ENCODE results near the gene MIB2.
"Not testable (repeated sequence)": the region's sequence is repeated elsewhere in the genome, so short reads cannot be mapped to it uniquely, and the experiment has no call there.

Gene MIB2

GRCh38 chr1:1626207-1627141 lies 11.2 kb downstream of the MIB2 start:
- DNase-seq (ENCODE audit: low read depth in 2 of 2, low spot score in 1 of 2), result no peak

GRCh38 chr1:1627261-1627828 lies 12.0 kb downstream of the MIB2 start:
- no peak for DNase-seq (ENCODE audit: low read depth in 2 of 2, low spot score in 1 of 2)

- DNase-seq (ENCODE audit: low read depth in 2 of 2, low spot score in 1 of 2), result no peak
These were observed 12.8 kb downstream of the MIB2 start for GRCh38 chr1:1627829-1628753.

- DNase-seq (ENCODE audit: low read depth in 2 of 2, low spot score in 1 of 2), result no peak
These were observed 13.6 kb downstream of the MIB2 start for GRCh38 chr1:1628754-1629429.

- peak; percentile 53 to 82 for DNase-seq (ENCODE audit: low read depth in 2 of 2, low spot score in 1 of 2)
These were observed 14.3 kb downstream of the MIB2 start for GRCh38 chr1:1629430-1630190.

- DNase-seq (ENCODE audit: low read depth in 2 of 2, low spot score in 1 of 2), result peak; percentile 83 to 91
These were observed 15.1 kb downstream of the MIB2 start for GRCh38 chr1:1630191-1630964.

DNA sequence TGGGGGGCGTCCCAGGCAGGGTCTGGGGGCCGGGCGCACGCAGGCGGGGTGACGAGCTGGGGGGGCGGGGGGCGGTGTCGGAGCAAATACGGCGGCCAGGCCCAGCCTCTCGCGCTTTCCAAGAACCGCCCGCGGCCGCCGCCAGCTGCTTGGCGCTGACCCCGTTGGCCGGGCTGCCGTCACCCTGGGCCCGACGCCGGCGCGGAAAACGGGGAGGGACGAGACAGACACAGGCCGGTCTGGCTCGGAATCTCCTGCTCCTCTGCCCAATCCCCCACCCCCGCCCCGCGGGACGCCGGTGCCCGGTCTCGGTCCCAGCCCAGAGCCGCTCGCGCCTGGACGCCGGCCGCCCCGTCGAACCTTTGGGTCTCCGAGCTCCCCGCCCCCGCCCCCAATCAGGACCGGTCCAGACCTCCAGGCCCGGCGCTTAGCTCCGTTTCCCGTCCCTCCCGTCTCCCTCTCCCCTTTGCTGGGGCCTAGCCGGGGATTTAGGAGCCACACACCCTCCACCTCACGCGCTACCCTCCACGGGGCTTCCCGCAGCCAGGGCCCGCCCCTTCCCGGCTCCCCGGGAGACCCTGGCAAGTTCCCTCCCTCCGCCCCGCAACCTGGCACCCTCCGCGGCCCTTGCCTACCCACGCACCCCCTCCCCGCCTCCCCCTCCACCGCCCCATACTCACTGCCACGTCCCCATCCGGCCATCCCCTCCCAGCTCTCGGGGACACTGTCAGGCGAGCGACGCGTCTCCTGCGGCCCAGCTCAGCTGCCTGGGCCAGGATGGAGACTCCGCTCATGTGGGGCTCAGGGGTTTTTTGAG lies 15.9 kb downstream of the MIB2 start:
- DNase-seq (ENCODE audit: low read depth in 2 of 2, low spot score in 1 of 2), result no peak

GRCh38 chr1:1631782-1632420 lies 16.6 kb downstream of the MIB2 start, which contains the start of gene MMP23B:
Gene MMP23B (plus strand): TSS chr1:1632173. CDS start chr1:1632219, 46 bp downstream.
- no peak for DNase-seq (ENCODE audit: low read depth in 2 of 2, low spot score in 1 of 2)

DNA sequence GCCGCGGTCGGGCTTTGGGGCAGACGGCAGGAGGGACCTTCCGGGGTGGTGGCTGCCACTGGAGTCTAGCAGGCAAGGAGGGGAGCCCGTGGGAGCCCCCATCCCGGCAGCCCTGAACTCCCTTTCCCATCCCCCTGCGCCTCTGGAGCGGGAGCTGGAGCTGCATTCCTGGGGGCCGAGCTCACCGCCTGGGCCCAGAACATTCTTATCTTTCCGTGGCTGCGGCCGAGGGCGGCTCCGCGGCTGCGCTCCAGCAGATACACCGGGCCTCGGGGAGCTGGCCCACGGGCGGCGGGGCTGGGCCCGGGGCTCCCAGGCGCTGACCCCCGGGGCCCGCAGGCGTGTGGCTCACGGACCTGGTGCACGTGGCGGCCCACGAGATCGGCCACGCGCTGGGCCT lies 18.1 kb downstream of the MIB2 start:
- not testable (repeated sequence) for DNase-seq (ENCODE audit: low read depth in 2 of 2, low spot score in 1 of 2)

- DNase-seq (ENCODE audit: low read depth in 2 of 2, low spot score in 1 of 2), result not testable (repeated sequence)
These were observed 19.3 kb downstream of the MIB2 start for GRCh38 chr1:1634613-1635012.

DNA sequence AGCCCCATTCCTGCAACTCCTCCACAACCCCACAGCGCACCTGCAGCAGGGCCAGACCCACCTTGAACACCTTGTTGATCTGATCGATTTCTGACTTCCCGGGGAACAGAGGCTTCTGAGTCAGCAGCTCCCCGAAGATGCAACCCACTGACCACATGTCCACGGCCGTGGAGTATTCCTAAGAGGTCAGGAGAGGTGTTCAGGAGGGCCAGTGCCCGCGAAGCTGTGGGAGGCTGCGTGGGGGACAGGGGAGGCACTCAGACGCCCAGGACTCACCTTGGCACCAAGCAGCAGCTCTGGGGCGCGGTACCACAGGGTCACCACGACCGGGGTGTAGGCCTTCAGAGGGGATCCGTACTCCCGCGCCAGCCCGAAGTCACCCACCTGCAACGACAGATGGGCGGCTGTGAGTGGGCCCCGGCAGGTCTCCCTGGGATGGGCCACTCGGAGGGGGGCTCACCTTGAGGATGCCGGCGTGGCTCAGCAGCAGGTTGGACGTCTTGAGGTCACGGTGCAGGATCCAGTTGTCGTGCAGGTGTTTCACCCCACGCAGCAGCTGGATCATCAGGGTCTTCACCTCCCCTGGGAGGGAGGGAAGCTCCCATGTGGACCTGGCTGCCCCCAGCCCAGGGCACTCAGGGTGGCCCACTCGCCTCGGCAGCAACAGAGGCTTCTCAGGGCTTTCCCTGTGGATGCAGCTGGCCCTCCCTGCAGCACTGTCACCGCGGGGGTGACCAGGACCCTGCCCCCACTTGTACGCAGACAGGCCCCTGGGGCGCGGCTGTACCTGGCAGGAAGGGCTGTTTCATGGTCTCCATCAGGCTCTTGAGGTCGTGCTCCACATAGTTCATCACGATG lies 21.6 kb downstream of the MIB2 start:
- DNase-seq (ENCODE audit: low read depth in 2 of 2, low spot score in 1 of 2), result not testable (repeated sequence)

DNA sequence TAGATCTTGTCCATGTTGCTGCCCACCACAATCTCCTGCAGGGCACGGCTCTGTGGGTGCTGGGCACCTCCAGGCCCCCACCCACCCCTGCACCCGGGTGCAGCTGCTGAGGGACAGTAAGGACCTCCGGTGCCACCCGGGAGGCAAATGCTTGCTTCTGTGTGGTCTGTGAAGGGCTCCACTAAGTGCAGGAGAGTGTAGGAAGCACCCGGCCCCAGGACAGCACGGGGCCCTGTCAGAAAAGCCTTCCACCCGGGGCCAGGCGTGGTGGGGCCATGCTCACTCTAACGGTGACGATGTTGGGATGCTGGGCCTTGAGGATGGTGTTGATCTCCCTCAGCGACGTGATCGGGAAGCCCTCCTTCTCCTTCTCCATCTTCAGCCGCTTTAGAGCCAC lies 22.2 kb downstream of the MIB2 start:
- not testable (repeated sequence) for DNase-seq (ENCODE audit: low read depth in 2 of 2, low spot score in 1 of 2)

GRCh38 chr1:1638528-1638927 lies 23.2 kb downstream of the MIB2 start:
- not testable (repeated sequence) for DNase-seq (ENCODE audit: low read depth in 2 of 2, low spot score in 1 of 2)

GRCh38 chr1:1639368-1639767 lies 24.1 kb downstream of the MIB2 start:
- DNase-seq (ENCODE audit: low read depth in 2 of 2, low spot score in 1 of 2), result not testable (repeated sequence)

GRCh38 chr1:1640081-1640480 lies 24.8 kb downstream of the MIB2 start:
- DNase-seq (ENCODE audit: low read depth in 2 of 2, low spot score in 1 of 2), result not testable (repeated sequence)

GRCh38 chr1:1640711-1641461 lies 25.6 kb downstream of the MIB2 start:
- DNase-seq (ENCODE audit: low read depth in 2 of 2, low spot score in 1 of 2), result not testable (repeated sequence)

Data from stimulated activated CD8-positive, alpha-beta memory T cell treated with anti-CD3 and anti-CD28 coated beads, Interleukin-4, amount 100 ng/mL, for 4 hours (primary cell).